Measurements from ENCODE around the gene SEMA6A. TPM values are rescaled to one million over a fixed set of nuclear protein-coding genes. Genes with fewer than 3 reads are reported as not detected.

Gene SEMA6A
- total RNA-seq, 4 donors from 2014 or later = 12.6 to 41.6 (median 15.7) TPM

- TF ChIP-seq CTCF (IDR thresholded peaks at IDR 0.05; ENCODE audit: low read depth) = no peak
These were observed 126.2 kb downstream of the SEMA6A start for GRCh38 chr5:116448450-116448849.

- TF ChIP-seq CTCF (IDR thresholded peaks at IDR 0.05; ENCODE audit: low read depth) = no peak
These were observed 128.1 kb downstream of the SEMA6A start for GRCh38 chr5:116446356-116447005.

DNA sequence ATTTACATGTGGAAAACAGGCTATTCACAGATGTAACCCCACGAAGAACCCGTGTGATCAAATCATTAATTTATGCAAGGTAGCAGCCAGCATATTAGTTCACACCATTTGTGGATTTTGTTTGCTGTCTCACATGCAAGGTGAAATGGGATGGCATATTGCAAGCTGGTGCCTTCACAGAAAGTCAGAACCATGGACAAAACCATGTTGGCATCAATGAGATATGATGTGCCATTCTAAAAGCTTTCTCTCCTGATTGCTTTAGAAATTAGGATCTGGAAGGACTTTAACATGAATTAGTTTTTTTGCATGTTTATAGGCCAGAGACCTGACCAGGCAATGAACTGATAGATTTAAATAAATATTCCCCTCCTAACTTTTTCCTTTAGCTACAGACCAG is 129.3 kb downstream of the SEMA6A start:
- TF ChIP-seq CTCF (IDR thresholded peaks at IDR 0.05; ENCODE audit: low read depth) = no peak

- TF ChIP-seq CTCF (IDR thresholded peaks at IDR 0.05; ENCODE audit: low read depth) = no peak
These were observed 130.0 kb downstream of the SEMA6A start for GRCh38 chr5:116444373-116445295.

DNA sequence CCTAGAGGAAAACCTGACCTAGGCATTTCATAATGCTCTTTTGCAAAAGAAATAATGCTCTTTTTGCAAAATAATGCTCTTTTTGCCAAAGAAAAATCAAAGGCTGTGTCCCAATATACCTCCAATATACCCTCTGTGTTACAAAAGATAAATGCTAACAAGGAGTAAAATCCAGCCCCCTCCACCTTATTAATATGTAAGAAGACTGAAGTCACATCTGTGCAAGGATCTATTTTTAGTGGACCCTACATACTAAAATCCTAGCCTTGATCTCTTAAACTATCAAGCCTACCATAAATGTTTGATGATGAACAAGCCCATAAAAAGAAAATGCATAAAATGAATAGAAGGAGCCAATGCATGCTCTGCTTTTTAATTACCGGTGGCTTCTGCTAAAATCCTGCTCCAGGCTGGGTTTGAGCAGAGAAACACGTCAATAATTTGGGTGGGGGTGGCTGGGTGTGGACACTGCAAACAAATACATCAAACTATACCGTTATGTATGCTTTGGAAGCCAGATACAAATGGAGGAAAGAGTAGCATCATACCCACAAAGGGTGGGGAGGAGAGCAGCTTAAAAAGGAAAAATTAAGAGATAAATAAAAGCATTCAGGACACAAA is 131.6 kb downstream of the SEMA6A start:
- no peak for TF ChIP-seq CTCF (IDR thresholded peaks at IDR 0.05; ENCODE audit: low read depth)

GRCh38 chr5:116442095-116442534 is 132.5 kb downstream of the SEMA6A start:
- no peak for TF ChIP-seq CTCF (IDR thresholded peaks at IDR 0.05; ENCODE audit: low read depth)

- TF ChIP-seq CTCF (IDR thresholded peaks at IDR 0.05; ENCODE audit: low read depth) = no peak
These were observed 133.4 kb downstream of the SEMA6A start for GRCh38 chr5:116441223-116441622.

Data from subcutaneous adipose tissue (tissue), 4 donors.